GM04503 (cell line): Measurements from ENCODE around the gene GRK5.
"Not testable (repeated sequence)": the region's sequence is repeated elsewhere in the genome, so short reads cannot be mapped to it uniquely, and the experiment has no call there.

Experiments
- DNase-seq: peaks from one replicate; pipeline ENCODE4 v3.0.0-alpha.2; 2012; ENCODE audit warnings: low read depth

The GRK5 gene

DNA sequence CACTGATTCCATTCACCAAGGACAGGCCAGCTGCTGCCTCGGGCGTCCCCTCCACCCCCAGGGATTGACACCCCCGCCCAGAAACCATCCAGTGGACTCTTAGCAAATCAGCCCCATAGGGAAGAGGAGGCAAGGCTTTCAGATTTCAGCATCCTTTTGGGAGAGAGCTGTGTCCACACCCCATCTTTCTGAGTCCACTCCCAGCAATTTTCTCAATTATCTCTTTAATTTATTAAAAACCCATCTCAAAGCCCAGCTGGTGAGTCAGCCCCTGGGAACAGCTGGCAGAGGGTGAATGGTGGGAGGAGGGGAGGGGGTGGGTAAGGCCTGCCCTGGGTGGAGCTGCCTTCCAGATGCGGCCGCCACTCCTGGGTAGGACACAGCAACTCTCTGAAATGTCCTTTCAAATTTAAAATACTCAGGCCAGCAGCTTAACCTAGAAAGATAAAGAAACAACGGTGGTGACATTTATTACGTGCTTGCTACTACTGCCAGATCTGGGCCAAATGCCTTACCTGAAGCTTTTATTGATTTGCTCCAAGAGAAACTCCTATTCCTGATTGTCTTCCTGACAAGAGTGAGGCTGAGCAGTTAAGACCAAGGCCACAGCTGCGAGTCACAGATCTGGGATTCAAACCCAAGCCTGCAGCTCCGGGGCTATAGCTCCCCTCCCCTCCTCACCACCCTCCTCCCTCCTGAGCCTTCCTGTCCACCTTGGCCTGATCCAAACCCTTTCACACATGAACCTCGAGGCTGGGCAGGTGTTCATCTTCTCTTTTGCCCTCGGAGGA lies 214.7 kb downstream of the GRK5 start:
- DNase-seq: no peak

GRCh38 chr10:119422682-119423509 lies 215.5 kb downstream of the GRK5 start:
- no peak for DNase-seq

GRCh38 chr10:119423510-119424257 lies 216.3 kb downstream of the GRK5 start:
- DNase-seq: no peak

DNA sequence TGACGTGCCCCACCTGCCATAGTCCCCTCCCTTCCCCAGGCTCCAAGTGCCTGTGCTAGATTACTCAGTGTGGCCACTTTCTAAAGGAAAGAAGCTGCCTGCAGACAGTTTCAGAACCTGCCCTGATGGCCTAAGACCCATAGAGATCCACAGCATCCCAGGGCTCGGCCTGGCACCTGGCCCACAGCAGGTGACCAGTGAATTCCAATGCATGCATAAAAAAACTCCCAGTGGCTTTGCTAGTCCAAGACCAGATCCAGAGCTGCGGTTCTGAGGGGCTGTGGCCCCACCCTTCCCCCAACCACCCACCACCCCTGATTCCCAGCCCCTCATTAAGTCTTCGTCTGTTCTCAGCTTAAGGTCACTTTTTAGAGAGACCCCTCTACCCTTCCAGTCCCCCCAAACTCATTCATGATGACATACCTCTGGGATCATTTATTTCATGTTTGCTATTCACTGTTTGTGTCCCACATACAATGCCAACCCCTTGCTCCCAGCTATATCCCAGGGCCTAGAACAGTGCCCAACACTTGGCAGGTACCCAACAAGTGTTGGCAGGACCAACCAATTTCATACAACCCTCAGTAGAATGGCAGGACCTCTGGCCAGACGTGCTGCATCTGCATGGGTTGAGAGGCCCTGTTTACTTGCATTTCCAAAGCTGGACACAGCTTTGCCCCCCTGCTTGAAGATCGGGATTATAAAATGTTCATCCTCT lies 217.0 kb downstream of the GRK5 start:
- DNase-seq: no peak

DNA sequence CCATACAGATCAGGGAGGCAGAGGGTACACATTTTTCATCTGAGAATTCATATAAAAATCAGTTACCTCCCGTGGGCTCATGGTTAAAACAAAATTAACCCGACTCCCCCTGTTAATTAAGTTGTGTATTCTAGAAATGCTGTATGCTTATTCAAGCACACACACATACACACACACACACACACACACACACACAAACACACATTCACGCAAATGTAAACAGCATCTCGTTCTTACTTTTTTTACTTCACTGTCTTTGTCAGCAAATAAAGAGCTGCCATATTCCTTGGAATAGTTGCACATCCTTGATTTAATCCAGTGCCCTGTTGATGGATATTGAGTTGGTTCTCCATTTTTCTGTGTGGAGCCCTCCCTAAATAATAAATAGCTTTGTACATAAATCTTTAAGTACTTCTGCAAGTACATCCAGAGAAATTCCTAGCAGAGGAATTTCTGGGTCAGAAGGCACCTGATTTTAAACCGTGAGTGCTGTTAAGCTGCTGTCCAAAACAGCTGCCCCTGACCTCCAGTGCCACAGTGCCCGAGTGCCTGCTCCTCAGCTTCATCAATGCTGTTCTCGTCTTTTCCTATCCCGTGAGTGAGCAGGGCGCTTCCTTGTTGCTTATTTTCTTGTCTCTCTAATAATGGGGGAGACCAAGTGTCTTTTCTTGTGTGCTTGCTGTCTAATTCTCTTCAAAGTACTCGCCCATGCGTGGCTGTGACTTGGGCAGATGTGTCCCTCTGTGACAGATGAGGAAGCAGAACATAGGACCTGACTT lies 217.9 kb downstream of the GRK5 start:
- DNase-seq: no peak

- DNase-seq: no peak
These were observed 218.5 kb downstream of the GRK5 start for GRCh38 chr10:119425881-119426170.

DNA sequence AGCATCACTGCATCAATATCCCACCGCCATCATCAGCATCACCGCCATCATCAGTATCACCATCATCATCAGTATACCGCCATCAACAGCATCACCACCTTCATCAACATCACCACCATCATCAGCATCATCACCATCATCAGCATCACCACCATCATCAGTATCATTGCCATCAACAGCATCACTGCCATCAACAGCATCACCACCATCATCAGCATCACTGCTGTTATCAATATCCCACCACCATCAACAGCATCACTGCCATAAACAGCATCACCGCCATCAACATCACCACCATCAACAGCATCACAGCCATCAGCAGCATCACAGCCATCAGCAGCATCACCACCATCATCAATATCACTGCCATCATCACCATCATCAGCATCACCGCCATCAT lies 219.3 kb downstream of the GRK5 start:
- no peak for DNase-seq

DNA sequence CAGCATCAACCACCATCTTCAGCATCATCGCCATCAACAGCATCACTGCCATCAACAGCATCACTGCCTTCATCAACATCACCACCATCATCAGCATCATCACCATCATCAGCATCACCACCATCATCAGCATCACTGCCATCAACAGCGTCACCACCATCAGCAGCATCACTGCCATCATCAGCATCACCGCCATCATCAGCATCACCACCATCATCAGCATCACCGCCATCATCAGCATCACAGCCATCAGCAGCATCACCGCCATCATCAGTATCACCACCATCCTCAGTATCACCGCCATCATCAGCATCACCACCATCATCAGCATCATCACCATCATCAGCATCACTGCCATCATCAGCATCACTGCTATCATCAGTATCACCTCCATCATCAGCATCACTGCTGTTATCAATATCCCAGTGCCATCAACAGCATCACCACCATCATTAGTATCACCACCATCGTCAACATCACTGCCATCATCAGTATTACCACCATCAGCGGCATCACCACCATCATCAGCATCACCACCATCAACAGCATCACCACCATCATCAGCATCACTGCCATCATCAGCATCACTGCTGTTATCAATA lies 220.0 kb downstream of the GRK5 start:
- DNase-seq: no peak

DNA sequence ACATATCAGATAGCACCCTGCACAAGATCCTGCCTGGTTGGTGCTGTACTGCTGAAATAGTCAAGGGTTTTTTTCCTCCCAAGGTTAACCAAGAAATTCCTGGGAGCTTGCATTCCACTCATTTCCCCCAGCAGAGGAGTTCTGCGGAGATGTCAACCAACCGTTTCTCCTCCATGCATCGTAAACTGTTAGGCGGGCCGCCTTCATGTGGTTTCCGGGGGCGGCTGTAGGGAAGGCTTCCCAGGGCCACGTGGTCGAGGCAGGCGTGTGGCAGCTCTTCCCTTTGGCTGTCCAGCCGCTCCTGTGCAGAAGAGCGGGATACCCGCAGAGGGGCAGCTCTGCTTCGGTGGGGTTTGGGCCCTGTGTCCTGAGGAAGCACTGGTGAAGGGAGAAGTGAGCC lies 221.4 kb downstream of the GRK5 start:
- no peak for DNase-seq

GRCh38 chr10:119429771-119430170 lies 222.4 kb downstream of the GRK5 start:
- no peak for DNase-seq

DNA sequence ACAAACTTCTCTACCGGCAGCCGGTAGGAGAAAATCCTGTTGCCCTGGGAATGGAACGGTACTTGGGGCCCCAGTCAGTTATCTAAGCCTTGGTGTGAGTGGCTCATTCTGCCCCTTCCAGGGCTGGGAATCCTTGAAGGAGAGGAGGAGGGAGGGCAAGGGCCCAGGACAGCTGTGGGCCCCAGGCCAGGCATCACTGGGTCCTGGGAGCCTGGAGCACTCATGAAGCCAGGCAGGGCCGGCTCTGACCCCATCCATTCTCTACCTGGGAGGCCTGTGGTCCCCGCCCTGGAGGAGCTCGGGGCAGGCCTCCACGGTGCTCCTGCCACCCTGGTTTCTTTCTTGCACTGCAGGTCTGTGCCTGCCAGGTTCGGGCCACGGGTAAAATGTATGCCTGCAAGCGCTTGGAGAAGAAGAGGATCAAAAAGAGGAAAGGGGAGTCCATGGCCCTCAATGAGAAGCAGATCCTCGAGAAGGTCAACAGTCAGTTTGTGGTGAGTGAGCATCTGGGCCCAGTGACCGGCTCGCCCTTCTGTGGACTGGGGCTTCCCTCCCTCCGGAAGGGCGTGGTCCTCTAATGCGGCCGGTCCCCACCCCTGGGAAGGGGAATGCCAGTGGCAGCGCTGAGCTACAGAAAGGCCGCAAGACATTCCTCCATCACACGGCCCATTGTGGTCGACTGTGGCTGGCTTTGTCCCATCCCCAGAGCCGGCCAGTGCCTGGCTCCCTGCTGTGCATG lies 223.8 kb downstream of the GRK5 start:
- DNase-seq: no peak

DNA sequence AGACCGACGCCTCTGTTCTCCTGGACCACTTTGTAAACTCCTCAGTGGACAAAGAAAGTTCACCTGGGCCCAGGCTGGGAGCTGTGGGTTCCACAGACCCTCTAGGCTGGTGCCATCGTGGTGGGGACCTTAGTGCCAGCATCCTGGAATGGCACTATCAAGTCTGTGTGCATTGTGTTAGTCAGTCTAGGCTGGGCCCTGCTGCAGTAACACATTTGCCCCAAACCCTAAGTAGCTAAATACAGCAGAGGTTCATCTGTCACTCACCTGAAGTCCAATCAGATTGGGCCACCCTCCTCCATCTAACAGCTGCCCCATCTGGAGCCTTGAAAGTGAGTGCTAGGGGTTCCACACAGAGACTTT lies 224.4 kb downstream of the GRK5 start:
- DNase-seq: no peak

DNA sequence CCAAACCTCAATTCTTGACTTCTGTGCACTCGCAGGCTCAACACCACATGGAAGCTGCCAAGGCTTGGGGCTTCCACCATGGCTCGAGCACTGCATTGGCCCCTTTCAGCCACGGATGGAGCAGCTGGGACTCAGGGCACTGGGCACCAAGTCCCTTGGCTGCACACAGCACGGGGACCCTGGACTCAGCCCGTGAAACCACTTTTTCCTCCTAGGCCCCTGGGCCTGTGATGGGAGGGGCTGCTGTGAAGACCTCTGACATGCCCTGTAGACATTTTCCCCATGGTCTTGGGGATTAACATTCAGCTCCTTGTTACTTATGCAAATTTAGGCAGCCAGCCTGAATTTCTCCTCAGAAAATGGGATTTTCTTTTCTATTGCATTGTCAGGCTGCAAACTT lies 227.6 kb downstream of the GRK5 start:
- DNase-seq: not testable (repeated sequence)

DNA sequence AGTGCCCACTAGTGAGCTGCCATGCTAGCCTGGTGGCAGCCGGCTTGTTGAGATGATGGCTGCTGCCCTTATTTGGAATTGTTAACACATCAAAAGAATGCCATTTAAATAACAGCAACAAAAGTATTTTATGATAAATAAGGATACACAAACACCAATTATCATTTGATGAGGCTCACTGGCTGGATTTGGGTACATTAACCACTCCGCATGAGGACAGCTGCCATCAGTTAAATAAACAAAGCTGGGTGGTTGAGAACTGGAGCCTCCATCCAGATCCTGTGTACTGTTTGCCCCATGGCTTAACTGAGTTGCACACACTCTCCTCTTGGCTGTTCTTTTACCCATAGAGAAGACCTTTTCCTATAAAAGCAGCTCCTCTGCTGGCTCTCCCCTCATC lies 231.3 kb downstream of the GRK5 start:
- DNase-seq: no peak

DNA sequence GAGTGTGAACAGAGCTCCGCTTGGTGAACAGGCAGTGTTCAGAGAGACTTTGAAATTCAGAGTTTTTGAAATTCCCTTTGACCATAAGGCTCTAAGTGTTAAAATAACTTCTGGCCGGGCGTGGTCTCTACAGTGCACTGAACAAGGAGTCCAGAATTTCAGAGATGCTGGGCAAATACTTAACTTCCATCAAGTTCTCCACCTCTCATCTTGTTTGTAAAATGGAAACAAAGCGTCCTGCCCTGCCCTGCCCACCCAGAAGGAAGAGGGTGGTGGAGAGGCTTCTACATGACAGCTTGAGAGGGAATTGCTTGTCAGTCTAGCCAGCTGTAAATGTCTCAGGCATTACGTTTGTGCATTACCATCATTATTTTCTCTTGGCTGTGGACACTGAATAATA lies 232.6 kb downstream of the GRK5 start:
- DNase-seq: no peak

DNA sequence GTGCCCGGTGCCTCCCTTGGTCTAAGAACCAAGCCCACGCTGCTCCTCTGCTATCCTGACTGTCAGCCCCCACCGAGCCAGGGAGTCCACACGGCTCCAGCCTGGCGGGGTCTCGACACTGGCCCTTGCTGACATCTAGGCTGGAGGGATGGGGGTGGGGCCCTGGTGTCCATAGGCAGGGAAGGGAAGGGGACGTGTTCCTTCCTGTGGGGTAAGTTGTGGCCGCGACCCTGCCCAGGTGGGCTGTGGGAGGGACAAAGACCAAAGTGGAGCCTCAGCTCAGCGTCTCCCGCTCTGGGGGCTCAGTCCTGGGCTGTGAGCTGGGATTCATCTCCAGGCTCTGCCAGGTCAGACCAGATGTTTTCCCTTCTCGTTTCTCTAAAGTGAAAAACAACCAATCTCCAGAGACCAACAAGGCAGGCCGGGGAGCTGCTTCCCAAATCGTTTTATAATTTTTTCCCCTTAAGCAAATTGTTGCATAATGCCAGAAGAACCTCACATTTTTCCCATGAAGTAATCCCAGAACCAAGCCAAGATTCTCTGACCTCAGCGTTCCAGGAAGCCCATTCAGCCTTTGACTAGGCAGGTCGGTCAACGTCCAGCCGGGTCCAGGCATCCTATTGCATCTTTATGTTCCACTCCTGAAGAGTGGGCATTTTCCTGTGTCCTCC lies 233.9 kb downstream of the GRK5 start:
- DNase-seq: peak; percentile 93

DNA sequence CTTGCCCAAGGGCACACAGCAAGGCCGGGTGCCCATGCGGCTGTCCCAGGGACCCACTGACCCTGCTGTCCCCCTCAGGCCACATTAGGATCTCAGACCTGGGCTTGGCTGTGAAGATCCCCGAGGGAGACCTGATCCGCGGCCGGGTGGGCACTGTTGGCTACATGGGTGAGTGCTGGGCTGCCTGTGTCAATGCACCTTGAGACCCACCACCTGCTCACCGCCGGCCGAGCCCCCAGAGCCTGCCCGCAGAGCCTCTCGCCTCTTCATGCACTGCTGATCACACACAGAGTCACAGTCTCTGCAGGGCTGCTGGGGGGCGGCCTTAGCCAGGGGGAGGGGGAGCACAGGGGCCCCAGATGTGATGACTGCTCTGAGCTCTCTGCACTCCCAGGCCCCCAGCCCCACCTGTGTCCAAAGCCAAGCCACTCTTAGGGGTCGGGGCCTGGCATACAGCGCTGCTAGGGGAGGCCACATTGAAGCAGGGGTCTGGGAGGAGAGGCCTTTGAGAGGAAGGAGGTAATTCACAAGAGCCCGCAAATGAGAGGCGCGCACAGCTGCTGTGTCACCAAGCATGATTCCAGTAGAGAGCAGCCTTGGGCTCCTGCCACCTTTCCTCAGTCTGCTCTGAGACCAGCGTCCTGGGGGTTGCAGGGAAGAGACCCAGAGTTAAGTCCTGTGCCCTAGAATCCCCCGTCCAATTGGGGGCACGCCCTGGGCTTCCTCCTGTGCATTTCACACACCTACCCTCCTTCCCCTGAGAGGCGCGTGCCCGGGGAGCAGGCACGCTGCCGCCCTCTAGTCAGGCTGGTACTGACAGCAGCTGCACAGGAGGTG lies 234.8 kb downstream of the GRK5 start:
- no peak for DNase-seq

- no peak for DNase-seq
These were observed 235.3 kb downstream of the GRK5 start for GRCh38 chr10:119442758-119443060.

DNA sequence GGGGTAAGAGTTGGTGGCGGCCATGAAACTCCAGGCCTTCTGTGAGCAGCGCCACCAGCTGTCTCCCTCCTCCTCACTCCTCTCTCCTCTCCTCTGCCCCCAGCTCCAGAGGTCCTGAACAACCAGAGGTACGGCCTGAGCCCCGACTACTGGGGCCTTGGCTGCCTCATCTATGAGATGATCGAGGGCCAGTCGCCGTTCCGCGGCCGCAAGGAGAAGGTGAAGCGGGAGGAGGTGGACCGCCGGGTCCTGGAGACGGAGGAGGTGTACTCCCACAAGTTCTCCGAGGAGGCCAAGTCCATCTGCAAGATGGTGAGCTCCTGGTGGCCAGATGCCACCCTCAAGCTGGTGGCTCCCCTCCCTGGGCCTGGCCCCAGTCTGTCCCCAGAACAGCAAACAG lies 236.1 kb downstream of the GRK5 start:
- no peak for DNase-seq
